Endometrial microvascular endothelial cells (primary cell): Measurements from ENCODE around the gene MRPL11. TPM values are rescaled to one million over a fixed set of nuclear protein-coding genes. Genes with fewer than 3 reads are reported as not detected.

Experiments
- in situ Hi-C: cut with HindIII; loops from 2 replicates; pipeline ENCODE4 v1.10.0; 2017; ENCODE audit warnings: low sequenced_read_pairs, low pct_unique_long_range_greater_than_20kb; ENCODE audit errors: inconsistent ontology term
- total RNA-seq: library from RNA; depleted of rRNA; stranded (reverse); fragments of >200 nt; gene quantifications from one replicate; pipeline ENCODE4 v1.2.3, GENCODE V29; 2015; ENCODE audit errors: inconsistent ontology term

The MRPL11 gene
- total RNA-seq, 1 donor from 2014 or later = 77.6 TPM

DNA sequence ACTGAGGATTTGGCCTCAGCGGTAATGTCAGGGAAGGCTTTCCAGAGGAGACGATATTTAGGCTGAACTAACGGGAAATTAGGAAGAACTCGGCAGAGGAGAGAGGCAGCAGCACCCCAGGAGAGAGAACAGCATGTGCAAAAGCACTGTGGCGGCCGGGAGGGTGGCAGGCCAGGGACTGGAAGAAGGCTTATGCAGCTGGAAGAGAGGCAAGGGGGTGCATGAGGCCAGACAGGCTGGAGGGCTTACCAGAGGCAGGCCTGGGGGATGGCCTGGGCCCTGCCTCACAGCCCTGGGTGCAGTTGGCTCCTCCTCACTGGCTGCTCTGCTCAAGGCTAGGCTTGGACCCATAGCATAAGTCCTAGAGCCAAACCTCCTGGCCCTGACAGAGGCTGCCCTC, 25.5 kb downstream of the MRPL11 start:
- in situ Hi-C loops = loop anchor here (25.0 kb wide), 1 partner anchor 274 kb away; the partner anchor contains the start of gene RBM4B

DNA sequence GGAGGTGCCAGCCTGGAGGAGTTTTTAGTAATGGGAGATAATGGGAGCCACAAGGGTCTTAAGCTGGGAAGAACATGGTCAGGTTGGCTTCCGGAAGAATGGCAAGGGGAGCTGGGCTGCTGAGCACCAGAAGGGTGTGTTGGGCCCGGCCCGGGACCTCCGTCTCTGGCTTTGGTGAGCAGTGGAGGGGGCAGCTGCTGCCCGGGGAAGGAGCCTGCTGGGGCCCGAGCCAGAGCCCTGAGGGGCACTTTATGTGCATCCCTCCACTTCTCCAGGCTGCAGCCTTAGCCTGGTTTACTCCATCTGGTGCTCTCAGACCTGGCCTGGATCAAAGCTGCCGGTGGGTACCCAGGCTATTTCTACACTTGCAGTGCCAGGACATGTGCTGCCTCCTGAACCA, 26.5 kb downstream of the MRPL11 start:
- in situ Hi-C loops = loop anchor here (25.0 kb wide), 1 partner anchor 275 kb away; the partner anchor contains the start of gene RBM4B

DNA sequence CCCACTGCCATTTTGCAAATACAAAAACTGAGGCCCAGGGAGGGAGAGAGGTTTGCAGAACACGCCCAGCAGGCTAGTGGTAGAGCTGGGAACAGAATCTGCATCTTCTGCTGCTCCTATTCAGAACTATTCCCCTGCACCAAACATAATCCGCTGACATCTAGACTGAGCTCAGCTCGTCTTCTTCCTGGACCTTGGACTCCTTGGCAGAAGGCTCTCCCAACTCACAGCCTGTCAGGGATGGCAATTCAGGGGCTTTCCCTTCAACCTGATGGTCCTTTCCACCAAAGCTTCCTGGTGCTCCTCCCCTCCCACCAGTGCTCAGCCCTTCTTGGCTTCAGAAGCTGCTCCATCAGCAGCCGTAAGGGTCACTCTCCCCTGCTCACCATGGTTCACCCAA, 27.3 kb downstream of the MRPL11 start:
- in situ Hi-C loops = loop anchor here (25.0 kb wide), 1 partner anchor 276 kb away; the partner anchor contains the start of gene RBM4B

DNA sequence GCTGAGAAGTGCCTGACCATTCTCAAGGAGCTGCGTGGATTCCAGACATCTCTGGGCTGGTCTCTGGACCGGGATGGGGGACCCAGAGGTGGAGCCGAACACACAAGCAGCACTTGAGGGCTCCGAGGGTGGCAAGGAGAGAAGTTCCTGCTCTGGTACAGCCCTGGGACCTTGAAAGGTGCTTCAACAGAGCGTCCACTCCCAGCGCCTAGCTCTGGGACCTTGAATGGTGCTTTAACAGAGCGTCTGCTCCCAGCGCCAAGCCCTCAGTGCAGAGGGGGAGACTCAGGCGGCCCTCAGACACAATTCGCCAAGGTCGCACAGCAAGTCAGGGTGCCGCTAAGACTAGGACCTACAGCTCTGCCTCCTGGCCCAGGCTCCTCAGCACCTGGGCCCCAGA, 28.5 kb downstream of the MRPL11 start:
- in situ Hi-C loops = loop anchor here (25.0 kb wide), 1 partner anchor 277 kb away; the partner anchor contains the start of gene RBM4B

DNA sequence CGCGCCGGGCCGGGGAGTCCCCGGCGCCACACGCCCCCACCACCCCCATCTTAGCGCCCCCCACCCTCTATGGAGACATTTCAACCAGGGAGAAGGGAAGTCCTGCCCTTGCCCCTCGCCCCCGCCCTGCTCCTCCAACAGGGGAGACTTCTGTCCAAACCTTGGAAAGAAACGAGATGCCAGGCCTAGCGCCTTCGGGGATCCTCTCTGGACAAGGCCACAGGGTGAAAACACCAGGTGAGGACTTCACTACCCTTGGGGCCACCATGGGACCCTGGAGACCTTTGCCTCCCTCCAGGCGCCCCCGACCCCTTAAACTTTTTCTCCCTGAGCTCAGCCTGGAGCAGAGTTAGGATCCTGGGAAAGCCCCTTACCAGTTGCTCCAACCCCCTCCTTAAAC, 29.4 kb downstream of the MRPL11 start:
- in situ Hi-C loops = loop anchor here (25.0 kb wide), 1 partner anchor 278 kb away; the partner anchor contains the start of gene RBM4B

DNA sequence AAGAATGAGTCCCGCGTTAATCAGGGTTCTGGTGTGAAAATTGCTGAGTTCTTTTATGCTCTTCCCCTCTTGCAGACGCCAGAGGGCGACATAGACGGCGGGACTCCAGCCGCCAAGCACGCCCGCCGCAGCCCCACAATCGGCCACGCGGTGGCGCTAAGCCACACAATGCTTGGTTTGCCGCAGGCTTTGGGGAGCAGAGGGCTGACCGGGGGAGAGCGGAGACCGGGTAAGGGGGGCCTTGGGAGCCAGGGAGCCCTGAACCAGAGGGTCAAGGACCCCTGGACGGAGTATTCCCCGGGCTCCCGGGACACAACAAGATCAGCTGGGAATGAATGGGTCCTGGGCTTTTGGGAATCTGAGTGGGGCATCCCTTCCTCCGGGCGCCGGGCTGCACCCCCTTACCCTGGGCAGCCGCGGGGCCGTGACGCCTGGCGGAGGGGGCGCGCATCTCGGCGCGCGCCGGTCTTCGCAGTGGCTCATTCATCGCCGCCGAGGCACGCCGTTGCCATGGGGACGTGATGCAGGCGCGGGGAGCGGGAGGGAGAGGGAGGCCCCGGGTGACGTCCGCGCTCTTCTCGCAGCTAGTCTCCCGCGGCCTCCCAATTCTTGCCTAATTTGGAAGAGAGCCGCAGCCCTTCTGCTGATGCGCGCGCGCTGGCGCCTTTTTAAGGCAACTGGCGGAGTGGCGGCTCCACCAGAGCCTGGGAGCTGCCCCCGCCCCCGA, 30.0 kb downstream of the MRPL11 start:
- in situ Hi-C loops = loop anchor here (25.0 kb wide), 1 partner anchor 279 kb away; the partner anchor contains the start of gene RBM4B

DNA sequence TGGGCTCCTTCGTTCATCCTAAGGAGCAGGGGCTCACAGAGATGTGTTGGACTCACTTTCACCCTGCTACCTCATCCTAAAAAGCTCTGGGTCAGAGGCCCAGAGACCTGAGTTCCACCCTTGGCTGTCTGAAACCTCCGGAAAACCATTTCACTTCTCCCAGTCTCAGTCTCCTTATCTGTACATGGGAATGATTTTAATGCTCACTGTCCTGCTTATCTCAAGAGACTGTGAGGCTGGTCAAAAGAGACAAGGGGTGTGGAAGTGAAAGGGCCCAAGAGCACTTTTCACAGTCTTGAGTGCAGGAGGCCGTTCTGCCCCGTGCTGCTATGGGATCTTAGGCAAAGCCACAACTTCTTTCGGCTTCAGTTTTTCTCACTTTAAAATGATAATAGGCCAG, 31.0 kb downstream of the MRPL11 start:
- in situ Hi-C loops = loop anchor here (25.0 kb wide), 1 partner anchor 280 kb away; the partner anchor contains the start of gene RBM4B

DNA sequence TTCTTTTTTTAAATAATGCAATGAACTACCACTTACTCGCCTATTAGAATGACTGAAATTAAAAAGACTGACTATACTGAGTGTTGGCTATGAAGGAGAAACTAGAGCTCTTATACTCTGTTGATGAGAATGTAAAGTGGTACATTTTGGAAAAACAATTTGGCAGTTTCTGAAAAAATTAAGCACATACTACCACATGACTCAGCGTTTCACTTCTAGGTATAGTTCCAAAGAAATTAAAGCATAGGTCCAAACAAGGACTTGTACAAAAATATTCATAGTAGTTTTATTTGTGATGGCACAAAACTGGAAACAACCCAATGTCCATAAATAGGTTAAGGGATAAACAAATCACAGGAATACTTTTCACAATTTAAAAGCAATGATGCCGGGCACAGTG, 44.7 kb downstream of the MRPL11 start:
- in situ Hi-C loops = no loop called here

DNA sequence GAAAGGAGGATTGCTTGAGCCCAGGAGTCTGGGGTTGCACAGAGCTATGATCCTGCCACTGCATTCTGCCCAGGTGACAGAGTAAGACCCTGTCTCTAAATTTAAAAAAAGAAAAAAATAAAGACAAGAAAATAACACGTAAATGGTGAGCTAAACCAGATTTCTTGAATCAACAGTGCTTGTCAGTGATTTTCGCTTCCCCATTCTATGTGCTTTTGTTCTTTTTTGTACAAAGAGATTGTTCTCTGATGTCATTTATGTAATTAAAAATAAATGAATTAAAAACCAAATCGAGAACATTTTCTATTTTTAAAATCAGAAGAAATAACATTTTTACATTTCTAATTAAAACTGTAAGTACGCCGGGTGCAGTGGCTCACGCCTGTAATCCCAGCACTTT, 47.3 kb downstream of the MRPL11 start:
- in situ Hi-C loops = no loop called here

DNA sequence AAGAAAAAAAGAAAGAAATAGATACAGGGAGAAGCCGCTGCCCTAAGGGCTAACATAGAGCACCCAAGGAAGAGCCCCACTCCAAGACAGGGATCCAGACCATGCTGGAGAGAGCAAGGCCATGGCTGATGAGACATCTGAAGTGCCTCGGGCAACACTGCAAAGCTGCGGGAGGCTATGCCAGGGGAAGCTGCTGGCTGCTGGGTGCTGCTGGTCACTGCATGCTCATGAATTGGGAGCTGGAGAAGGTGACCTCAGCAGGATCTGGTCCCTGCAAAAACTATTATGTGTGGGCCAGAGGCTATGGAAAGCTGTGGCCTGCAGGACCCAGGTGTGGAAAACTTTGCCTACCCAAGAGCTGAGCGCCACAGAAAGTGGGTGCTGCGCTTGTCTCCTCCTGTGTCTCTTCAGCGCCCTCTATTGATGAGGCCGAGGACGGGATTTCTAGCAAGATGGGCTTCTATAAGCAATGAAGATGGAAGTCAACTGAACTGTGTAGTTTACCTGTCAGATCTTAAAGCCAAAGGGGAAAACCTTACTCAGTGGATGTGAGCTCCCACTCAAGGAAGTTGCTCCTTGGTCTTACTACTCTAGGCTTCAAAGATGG, 49.8 kb downstream of the MRPL11 start:
- in situ Hi-C loops = no loop called here

DNA sequence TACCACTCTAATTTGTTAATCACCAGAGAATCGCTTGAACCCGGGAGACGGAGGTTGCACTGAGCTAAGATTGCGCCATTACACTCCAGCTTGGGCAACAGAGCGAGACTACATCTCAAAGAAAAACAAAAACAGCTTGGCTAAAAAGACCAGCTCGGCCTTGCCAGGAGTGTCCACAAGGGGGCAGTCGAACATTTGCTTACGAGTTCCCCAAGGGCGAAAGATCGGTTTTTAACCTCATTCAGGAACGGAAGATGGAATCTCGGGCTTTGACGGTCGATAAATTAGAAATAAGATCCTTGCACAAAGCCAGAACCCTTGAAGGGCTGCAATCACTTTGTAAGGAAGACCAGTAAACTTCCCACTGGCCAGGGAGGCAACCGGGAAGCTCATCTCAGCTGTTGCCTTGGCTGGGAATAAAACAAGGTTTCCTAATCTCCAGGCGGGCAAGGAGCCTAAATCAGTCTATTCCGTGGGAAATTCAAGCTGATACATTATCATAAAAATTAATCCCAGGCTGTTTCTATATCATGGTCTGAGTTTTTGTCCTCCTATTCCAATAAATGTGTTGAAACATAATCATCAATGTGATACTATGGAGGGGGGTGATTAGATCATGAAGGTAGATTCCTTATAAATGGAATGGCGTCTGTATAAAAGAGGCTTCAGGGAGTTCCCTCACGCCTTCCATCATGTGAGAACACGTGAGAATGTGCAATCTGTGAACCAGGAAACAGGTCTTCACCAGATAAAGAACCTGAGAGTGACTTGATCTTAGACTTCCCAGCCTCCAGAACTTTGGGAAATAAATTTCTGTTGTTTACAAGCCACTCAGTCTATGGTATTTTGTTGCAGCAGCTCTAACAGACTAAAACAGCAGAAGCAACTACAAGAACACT, 52.2 kb downstream of the MRPL11 start:
- in situ Hi-C loops = no loop called here

Other genes with a start within 250 kb of the MRPL11 start
- 21.6 TPM for gene KLC2, start 181.1 kb downstream of the MRPL11 start, total RNA-seq
- gene RAB1B, start 170.2 kb downstream of the MRPL11 start, total RNA-seq = 190 TPM
- gene CNIH2, start 160.7 kb downstream of the MRPL11 start, total RNA-seq = not detected
- gene YIF1A, start 149.7 kb downstream of the MRPL11 start, total RNA-seq = 171 TPM
- gene TMEM151A, start 147.0 kb downstream of the MRPL11 start, total RNA-seq = not detected
- gene CD248, start 121.8 kb downstream of the MRPL11 start, total RNA-seq = 2.0 TPM
- 15.5 TPM for gene RIN1, start 102.4 kb downstream of the MRPL11 start, total RNA-seq
- 102 TPM for gene BRMS1, start 93.7 kb downstream of the MRPL11 start, total RNA-seq
- 27.8 TPM for gene B4GAT1, start 91.2 kb downstream of the MRPL11 start, total RNA-seq
- gene SLC29A2, start 67.1 kb downstream of the MRPL11 start, total RNA-seq = not detected
- not detected for gene NPAS4, start 17.8 kb downstream of the MRPL11 start, total RNA-seq
- 7.9 TPM for gene PELI3, start 28.1 kb upstream of the MRPL11 start, total RNA-seq
- 79.5 TPM for gene DPP3, start 41.6 kb upstream of the MRPL11 start, total RNA-seq
- 26.7 TPM for gene BBS1, start 71.8 kb upstream of the MRPL11 start, total RNA-seq
- gene ZDHHC24, start 107.2 kb upstream of the MRPL11 start, total RNA-seq = 20.6 TPM
- not detected for gene ACTN3, start 108.1 kb upstream of the MRPL11 start, total RNA-seq
- gene CTSF, start 129.8 kb upstream of the MRPL11 start, total RNA-seq = 17.6 TPM
- 0.19 TPM for gene CCDC87, start 154.2 kb upstream of the MRPL11 start, total RNA-seq
- gene CCS, start 154.3 kb upstream of the MRPL11 start, total RNA-seq = 27.9 TPM
- gene RBM14, start 177.8 kb upstream of the MRPL11 start, total RNA-seq = 74.4 TPM
- 135 TPM for gene RBM4, start 199.9 kb upstream of the MRPL11 start, total RNA-seq
- gene RBM4B, start 239.0 kb upstream of the MRPL11 start, total RNA-seq = 17.7 TPM